GM12864 (cell line): ENCODE data around the gene SOBP.

ENCODE experiments used
- DNase-seq: peaks from one replicate; pipeline ENCODE4 v3.0.0-alpha.2; 2011; ENCODE audit warnings: low read depth
- H3K4me3 ChIP-seq: 2 replicates; pipeline ENCODE4 v1.5.1; 2011; ENCODE audit warnings: mild to moderate bottlenecking, low read depth, low read length, control low read depth
- CTCF ChIP-seq: IDR thresholded peaks from 2 replicates; pipeline ENCODE4 v1.5.1; 2011; ENCODE audit warnings: low read depth, mild to moderate bottlenecking, moderate library complexity, low read length, control low read depth, inconsistent platforms; ENCODE audit errors: missing control alignments

The SOBP gene

GRCh38 chr6:107660839-107661238 is 170.9 kb downstream of the SOBP start:
- no peak overlapping the region for H3K4me3 ChIP-seq
- no peak for TF ChIP-seq CTCF
- no peak for DNase-seq

GRCh38 chr6:107661291-107661690 is 171.4 kb downstream of the SOBP start:
- no peak overlapping the region for H3K4me3 ChIP-seq
- DNase-seq: no peak
- TF ChIP-seq CTCF: no peak

- DNase-seq: no peak
- no peak overlapping the region for H3K4me3 ChIP-seq
- TF ChIP-seq CTCF: no peak
These were observed 172.4 kb downstream of the SOBP start for GRCh38 chr6:107662333-107662732.

GRCh38 chr6:107663308-107663707 is 173.4 kb downstream of the SOBP start:
- H3K4me3 ChIP-seq: no peak overlapping the region
- TF ChIP-seq CTCF: no peak
- no peak for DNase-seq

GRCh38 chr6:107665382-107665781 is 175.5 kb downstream of the SOBP start:
- no peak for TF ChIP-seq CTCF
- DNase-seq: no peak
- H3K4me3 ChIP-seq: no peak overlapping the region

GRCh38 chr6:107666084-107666980 is 176.4 kb downstream of the SOBP start:
- DNase-seq: no peak
- no peak overlapping the region for H3K4me3 ChIP-seq
- no peak for TF ChIP-seq CTCF

GRCh38 chr6:107666981-107667601 is 177.2 kb downstream of the SOBP start:
- H3K4me3 ChIP-seq: no peak overlapping the region
- no peak for TF ChIP-seq CTCF
- DNase-seq: no peak
